DMS79 (cell line): ENCODE results near the gene PIBF1.
A peak's percentile ranks its signal among the peaks of the same experiment; 100 is the strongest.
"Not testable (repeated sequence)": the region's sequence is repeated elsewhere in the genome, so short reads cannot be mapped to it uniquely, and the experiment has no call there.

ENCODE experiments used
- DNase-seq: peaks from one replicate; lab custom pipeline; 2025; lab: John Stamatoyannopoulos, UW

Gene PIBF1, protein sequence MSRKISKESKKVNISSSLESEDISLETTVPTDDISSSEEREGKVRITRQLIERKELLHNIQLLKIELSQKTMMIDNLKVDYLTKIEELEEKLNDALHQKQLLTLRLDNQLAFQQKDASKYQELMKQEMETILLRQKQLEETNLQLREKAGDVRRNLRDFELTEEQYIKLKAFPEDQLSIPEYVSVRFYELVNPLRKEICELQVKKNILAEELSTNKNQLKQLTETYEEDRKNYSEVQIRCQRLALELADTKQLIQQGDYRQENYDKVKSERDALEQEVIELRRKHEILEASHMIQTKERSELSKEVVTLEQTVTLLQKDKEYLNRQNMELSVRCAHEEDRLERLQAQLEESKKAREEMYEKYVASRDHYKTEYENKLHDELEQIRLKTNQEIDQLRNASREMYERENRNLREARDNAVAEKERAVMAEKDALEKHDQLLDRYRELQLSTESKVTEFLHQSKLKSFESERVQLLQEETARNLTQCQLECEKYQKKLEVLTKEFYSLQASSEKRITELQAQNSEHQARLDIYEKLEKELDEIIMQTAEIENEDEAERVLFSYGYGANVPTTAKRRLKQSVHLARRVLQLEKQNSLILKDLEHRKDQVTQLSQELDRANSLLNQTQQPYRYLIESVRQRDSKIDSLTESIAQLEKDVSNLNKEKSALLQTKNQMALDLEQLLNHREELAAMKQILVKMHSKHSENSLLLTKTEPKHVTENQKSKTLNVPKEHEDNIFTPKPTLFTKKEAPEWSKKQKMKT

DNA sequence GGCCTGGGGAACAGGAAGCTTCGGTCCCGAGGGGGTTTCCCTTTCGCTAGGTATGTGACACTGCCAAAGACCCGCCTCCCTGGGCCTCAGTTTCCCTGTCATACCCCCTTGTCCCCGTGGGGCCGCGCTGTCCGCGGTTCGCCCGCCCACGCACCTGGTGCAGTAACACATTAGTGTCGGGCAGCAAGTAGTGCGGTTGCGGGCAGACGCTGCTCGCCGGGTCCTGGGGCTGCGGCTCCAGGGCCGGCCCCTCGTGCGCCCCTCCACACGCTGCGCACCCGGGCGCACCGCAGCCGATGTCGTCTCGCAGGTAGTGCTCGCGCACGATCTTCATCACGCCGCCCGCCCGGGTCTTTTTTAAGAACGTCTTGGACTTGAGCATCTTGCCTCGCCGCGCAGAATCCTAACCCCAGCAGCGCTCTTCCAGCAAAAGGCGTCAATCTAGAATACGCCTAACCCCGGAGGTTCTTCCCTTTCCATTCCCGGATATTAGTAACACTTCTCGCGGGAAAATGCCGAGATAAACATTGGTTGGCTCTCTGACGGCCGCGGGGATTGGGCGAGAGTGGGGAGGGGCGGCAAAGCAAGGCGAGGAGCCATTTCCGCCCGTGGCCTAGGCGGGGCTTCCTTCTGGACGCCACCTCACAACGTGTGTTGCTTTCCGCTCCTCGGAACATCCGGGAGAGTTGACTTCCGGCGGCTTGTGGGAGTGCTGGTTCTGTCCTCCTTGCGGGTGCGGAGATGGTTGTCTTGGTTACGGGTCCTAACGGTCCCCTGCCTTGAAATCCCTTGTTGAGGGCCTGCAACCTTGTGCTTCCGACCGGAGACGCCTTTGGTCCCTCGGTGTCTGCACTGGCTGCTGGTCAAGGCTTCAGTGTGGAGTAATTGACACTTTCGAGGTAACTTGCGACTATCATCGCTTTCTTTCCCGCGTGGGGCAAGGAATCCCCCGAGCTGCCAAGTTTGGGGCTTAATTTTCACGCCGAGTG is at the start of gene PIBF1, which contains the start of gene DIS3:
Gene PIBF1 (plus strand): TSS at position 683 of the 989 bp plus-strand sequence. CDS start 1,337 bp downstream, outside the sequence.
Gene DIS3 (minus strand): TSS at position 450 of the 989 bp plus-strand sequence. CDS start 68 bp downstream, at position 382.
- peak; percentile 94 for DNase-seq

DNA sequence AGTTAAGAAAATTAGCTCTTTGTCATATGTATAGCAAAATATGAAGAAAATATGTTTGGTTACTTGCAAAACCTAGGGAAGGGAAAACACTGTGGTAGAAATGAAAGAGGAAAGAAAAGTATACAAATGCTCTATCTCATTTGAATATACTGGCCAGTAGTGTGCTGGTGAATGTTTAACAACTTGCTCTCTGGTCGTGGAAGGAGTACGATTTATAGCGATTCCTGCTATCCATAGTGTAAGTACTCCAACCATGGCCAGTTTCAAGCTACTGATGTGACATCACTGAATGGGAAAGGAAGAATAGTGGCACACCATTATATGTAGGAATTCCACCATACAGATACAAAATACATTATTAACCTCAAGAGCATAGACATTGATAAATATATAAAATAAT is 44.9 kb upstream of the PIBF1 start:
- DNase-seq = no peak

DNA sequence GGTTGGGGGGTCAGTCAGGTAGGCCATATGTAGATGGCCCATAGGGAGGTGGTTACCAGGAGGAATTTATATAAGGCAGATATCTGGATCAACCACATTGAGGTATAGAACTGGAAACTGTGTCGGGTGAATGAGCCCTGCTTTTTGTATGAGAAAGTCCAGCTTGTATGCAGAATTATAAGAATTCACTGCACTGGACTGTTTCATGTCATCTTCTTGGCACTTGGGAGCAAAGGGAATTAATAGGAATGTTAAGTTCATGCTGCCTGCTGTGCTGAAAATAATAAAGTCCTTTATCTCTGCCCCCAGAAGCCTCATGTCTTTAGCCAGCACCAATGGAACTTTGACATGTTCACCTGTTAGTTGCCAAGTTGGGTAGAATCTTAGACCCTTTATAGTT is 41.9 kb upstream of the PIBF1 start:
- no peak for DNase-seq

DNA sequence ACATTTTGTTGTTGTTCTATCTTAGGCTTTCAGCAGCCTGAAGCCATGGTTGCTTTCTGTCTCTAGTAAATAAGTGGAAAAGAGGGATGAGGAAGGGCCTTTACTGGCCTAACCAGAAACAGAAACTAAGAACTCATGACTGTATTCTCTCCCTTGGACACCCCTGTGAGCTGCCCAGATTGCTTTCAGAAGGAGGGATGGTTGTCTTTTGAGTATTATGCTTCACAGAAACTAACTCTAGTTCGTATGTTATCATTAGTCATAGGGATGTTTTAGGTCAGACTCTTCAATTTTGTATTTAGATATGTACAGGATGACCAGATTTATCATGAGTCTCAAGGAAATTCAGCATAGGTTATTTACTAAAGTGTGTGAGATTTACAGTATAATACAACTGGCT is 36.7 kb upstream of the PIBF1 start:
- DNase-seq = no peak

DNA sequence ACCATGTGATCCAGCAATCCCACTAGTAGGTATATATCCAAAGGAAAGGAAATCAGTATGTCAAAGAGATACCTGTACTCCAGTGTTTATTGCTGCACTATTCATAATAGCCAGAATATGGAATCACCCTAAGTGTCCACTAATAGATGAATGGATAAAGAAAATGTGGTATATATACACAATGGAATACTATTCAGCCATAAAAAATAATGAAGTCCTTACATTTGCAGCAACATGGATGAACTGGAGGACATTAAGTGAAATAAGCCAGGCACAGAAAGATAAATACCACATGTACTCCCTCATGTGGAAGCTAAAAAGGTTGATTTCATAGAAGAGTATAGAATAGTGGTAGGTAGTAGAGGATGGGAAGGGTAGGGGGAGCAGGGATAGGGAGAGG is 30.7 kb upstream of the PIBF1 start:
- DNase-seq = no peak

DNA sequence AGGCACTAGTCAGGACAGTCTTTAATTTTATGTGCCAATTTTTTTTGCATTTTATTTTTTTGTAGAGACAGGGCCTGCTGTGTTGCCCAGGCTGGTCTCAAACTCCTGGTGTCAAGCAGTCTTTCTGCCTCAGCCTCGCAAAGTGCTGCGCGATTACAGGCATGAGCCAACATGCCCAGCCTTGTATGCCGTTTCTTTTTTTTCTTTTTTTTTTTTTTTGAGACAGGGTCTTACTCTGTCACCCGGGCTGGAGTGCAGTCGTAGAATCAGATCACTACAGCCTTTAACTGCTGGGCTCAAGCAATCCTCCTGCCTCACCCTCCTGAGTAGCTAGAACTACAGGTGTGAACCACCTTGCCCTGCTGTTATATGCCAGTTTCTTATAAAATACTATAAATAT is 27.8 kb upstream of the PIBF1 start:
- DNase-seq = no peak

DNA sequence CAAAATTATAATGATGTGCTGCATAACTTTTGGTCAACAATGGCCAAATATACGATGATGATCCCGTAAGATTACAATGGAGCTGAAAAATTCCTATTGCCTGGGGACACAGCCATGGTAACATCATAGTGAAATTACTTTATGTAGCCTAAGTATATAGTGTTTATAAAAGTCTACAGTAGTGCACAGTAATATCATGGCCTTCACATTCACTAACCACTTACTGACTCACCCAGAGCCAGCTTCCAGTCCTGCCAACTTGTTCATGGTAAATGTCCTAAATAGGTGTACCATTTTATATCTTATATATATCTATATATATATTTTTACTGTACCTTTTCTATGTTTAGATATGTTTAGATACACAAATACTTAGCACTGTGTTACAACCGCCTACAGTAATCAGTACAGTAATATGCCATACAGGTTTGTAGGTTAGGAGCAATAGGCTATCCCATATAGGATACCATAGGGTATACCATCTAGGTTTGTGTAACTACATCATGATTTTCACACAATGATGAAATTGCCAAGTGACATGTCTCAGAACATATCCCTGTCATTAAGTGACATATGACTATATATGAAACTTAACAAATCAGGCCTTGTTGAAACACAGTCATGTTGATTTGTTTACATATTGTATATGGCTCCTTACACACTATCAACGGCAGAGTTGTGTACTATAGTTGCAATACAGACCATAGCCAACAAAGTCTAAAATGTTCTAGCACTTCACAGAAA is 24.0 kb upstream of the PIBF1 start:
- DNase-seq = no peak

DNA sequence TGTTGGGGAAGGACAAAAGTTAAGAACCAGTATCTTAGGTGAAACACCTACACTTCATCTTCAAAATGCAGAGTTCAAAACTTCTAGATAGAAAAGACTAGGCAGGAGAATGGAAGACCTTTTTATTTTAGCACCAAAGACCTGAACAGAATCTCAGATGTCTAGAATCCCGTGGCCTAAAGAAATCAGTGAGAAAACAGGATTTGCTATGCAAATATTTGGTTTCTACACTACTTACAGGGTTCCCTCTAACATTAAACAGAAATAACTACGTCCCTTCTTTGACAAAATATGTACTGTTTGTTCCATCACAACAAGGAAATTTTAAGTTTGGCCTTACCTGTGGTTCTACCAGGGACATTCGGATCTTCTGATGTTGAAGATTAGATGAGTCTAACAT is 21.7 kb upstream of the PIBF1 start:
- no peak for DNase-seq

DNA sequence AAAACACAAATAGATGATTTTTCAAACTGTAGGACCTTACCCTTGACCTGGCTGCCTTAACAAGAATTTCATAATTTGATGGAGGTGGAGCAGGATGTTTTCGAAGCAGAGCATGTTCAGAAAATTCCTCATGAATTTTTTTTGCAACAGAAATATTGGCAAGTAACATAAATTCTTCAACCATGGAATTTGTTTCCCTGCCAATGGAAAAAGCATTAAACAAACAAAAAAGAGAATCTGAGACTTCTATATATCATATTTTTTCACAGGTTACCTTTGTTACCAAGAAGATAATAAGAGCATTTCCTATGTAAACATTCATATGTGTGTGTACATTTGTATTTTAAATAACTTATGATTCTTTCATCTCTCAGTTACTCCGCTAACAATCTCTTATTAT is 18.5 kb upstream of the PIBF1 start:
- DNase-seq = no peak

DNA sequence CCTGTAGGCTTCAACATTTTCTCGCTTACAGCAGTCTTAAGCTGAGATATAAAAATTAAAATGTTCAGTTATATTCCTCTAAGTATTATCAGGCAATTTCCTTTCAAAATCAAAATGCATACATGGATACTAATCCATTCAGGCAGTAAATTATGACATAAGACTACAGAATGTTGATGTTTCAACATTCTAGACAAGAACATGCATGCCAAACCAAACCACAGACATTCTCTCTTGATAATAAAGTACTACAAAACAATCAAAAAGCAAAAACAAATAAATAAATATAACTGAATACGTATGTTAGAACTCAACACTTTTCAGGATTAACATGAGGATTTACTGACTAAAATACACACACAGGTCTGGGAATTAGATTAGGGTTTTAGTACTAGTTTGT is 7.9 kb upstream of the PIBF1 start:
- DNase-seq = no peak

DNA sequence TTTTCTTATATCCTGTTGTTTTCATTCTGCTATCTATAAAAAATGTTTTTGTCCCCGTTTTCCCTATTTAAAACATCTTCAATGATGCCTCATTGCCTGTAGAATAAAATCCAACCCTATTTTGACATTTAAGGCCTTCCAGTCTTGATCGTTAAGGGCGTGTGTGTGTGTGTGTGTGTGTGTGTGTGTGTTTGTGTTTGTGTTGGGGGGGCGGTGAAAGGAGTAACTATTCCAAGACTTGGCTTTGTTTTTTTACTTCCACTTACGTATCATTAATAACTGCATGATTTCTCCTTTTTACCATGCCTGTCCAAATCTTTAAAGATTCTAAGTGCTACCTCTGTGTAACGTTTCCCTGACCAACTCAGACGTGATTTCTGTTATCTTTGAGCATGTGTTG is 784 bp downstream of the PIBF1 start:
- DNase-seq = no peak

DNA sequence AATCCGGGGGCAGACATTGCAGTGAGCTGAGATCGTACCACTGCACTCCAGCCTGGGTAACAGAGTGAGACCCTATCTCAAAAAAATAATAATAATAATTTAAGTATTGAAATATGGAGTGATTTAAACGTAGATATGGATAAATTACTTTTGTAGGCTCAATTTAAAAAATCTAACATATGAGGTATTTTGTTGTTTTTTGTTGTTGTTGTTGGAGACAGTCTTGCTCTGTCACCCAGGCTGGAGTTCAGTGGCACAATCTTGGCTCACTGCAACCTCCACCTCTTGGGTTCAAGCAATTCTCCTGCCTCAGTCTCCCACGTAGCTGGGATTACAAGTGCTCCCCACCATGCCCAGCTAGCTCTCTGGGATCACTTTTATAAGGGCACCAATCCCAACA is 2.7 kb downstream of the PIBF1 start:
- DNase-seq = not testable (repeated sequence)

DNA sequence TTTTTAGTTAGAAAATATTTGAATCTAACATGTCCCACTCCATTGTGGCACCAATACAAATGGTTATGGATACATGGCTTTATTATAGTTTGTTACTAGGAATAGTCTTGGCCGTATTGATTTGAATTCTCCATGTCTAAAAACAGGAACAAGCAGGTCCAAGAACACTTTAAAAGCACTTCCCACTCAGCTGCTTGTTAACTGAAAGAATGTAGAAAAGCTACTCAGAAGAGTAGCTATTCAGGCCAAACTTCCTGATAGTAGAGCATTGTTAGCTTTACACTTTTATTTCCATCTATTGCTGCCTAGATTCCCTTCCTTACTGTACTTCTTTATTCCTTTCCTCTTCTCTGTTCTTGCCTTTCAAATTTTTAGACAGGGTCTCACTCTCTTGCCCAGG is 6.9 kb downstream of the PIBF1 start:
- no peak for DNase-seq

DNA sequence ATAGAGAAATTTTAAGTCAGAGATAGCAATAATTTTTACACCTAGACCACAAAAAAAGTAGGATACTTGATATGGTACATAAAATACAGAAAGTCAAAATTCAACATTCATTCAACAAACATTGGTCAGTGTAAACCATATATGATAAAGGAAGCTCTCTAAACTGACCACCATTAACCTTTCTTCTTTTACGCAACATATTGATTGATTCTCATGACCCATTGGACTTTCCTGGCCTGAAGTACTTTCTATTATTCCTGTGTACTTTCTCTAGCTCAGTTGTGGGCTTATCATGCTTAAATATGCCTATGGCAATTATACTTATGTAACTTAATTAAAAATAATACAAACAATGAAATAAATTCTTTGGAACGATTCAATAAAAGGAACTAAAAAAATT is 10.7 kb downstream of the PIBF1 start:
- DNase-seq = no peak

DNA sequence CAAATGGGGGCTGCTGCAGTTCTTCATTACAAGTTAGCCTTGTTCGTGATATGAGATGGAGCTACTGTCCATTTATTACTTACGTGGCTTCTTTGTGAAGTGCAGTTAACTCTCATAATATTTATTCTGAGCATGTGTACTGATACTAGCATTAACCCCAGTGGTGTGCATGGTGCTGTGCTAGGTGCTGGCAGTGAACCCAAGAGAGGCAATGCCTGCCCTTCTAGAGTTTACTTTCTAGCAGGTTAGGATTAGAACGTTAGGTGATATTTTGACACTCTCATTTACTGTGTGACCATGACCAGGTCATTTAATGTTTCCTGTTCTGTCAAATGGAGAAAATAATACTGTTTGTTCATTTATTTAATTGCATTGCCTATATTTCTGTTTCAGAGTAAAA is 16.9 kb downstream of the PIBF1 start:
- no peak for DNase-seq

DNA sequence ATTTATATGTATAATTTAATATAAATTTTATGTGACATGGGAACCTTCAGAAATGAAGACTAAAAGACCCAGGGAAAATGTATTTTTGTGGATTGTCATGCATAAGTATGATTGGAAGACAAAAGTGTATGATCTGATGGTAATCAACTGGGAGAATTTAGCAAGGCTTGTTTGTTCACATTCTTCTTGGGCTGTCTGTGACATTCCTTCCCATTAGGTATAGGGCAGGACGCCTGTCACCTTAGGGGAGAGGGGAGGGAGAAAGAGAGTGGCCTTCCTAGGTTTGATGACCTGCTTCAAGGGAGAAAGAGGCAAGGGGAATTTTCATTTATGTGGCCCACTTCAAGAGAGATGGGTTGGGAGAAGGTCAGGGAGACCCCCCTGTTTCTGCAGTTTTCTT is 22.4 kb downstream of the PIBF1 start:
- DNase-seq = no peak

DNA sequence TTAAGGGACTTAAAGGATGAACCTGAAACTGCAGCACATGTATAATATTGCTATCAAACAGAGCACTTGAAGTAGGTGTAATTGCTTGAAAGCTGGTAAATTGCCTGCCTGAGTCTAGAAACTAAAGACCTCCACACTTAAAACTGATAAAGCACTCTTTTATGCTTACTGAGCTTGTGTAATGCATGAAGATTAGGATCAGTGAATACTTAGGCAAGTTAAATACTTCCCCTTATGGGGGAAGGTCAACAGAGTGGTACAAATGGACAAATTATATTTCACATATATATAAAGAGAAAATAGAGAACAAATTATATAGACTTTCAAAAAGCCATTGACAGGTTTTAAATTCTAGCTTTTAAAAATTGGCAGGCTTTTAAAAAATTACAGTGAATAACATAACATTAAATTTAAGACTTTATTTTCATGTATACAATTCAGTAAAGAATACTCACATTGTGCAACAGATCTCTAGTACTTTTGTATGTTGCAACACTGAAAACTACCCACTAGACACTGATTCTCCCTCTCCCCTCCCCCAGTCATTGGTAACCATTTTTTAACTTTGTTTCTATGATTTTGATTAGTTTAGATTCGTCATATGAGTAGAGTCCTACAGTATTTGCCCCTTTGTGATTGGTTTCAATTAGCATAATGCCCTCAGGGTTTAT is 23.9 kb downstream of the PIBF1 start:
- no peak for DNase-seq

DNA sequence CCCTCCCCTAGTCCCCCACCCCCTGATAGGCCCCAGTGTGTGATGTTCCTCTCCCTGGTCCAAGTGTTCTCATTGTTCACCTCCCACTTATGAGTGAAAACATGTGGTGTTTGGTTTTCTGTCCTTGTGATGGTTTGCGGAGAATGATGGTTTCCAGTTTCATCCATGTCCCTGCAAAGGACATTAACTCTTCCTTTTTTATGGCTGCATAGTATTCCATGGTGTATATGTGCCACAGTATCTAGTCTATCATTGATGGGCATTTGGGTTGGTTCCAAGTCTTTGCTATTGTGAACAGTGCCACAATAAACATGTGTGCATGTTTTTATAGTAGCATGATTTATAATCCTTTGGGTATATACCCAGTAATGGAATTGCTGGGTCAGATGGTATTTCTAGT is 24.6 kb downstream of the PIBF1 start:
- not testable (repeated sequence) for DNase-seq

DNA sequence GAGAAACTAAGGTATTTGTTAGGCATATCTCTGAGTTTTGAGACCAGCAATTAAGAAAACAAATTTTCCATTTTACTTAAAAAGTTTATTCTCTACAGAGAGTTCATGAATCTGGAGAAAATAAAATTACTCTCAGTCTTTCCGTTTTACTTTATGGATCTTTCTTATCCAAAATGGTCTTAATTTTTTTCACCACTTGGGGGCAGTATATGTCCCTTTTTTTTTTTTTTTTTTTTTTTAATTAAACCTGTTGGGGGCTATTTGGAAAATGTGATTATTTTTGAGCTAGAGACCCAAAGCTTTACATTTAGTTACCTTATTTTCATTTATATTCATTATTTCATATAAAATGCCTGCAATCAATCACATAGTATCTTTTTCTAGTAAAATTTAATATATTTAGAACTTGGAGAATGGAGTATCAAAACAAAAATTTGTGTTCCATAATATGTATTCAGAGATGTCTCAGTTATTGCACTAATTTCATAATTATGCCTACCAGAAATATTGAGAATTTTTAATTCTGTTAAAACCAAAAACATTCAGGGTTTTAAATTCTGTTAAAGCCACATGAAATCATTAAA is 27.1 kb downstream of the PIBF1 start:
- DNase-seq = no peak

DNA sequence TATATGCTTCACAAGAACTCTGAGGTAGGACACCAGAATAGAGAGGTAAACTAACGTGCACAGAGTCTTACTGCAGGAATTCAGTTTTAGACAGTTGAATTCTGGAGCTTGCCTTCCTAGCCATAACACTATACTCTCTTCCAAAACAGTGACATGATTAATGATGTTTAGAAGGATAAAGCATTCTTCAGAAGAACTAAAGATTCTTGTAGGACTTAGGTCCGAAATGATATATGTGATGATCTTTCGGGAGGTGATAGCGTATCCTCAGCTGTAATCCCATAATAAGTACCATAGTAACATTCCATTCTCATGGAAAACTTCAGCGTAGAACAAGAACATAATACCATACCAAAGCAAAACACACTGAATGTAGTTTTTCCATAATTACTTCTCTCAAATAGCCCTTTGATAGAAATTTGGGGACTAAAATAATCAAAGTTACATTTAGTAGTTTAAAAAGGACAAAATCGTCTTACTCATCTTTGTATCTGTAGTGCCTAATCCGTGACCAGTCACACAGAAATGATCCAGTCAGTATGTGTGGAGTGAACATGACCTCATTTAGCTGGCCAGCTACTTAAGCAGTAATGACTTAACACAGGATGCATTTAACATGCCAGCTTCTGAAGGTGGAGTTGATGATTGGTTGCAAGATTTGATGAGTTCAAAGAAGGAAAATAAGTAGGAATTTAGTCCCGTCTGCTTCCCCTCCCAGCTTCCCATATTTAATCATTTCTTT is 38.4 kb downstream of the PIBF1 start:
- no peak for DNase-seq
